Endothelial cell of umbilical vein (primary cell): ENCODE measurements around the gene C16orf95. TPM values are rescaled to one million over a fixed set of nuclear protein-coding genes. Genes with fewer than 3 reads are reported as not detected.

Source experiments
- BruUV-seq: library from RNA; stranded (reverse); fragments of 400-500 nt; replicated peaks from 2 replicates; lab custom pipeline; 2021; lab: Mats Ljungman, UMichigan
- CTCF ChIA-PET: fragments of 300-600, 350-600 bp; sonication (Branson Sonifier 250); formaldehyde crosslinking; loops from one replicate; lab custom pipeline; 2021; ENCODE audit warnings: antibody characterized with exemption, inconsistent platforms; lab: Charles Lee
- POLR2A ChIA-PET: fragments of 300-600, 350-600 bp; sonication (Branson Sonifier 250); formaldehyde crosslinking; loops from one replicate; lab custom pipeline; 2021; ENCODE audit warnings: antibody characterized with exemption, inconsistent platforms; lab: Charles Lee
- DNase-seq: peaks from one replicate; pipeline ENCODE4 v3.0.0-alpha.2; 2011; ENCODE audit warnings: low read depth, low spot score
- FAIRE-seq: peaks from 2 replicates; lab custom pipeline; 2011; peaks lifted over from hg19 to GRCh38; lab: Jason Lieb, UNC
- H2AFZ ChIP-seq: 2 replicates; pipeline ENCODE4 v1.6.0; 2012; ENCODE audit warnings: low read depth, low read length, control low read depth, inconsistent platforms
- H3K27ac ChIP-seq: 2 replicates; pipeline ENCODE4 v1.5.1; 2011; ENCODE audit warnings: low read depth, mild to moderate bottlenecking, control low read depth, low read length, moderate library complexity; ENCODE audit not compliant: insufficient read depth
- H3K27me3 ChIP-seq, 2 experiments: 2 replicates each; pipeline versions ENCODE4 v1.6.0 to v1.6.1; 2011; ENCODE audit warnings: low read length in 2 of 2, mixed read lengths in 1 of 2; ENCODE audit not compliant: control insufficient read depth in 2 of 2, insufficient read depth in 2 of 2
- H3K36me3 ChIP-seq, 2 experiments: 2 replicates in 1 of 2; 3 replicates in 1 of 2; pipeline ENCODE4 v1.5.1; 2011; ENCODE audit warnings: low read length in 2 of 2, mild to moderate bottlenecking in 1 of 2, moderate library complexity in 1 of 2; ENCODE audit not compliant: control insufficient read depth in 2 of 2, insufficient read depth in 2 of 2; ENCODE audit errors: extremely low read depth in 1 of 2
- H3K4me1 ChIP-seq: 3 replicates; pipeline ENCODE4 v1.5.1; 2011; ENCODE audit warnings: mild to moderate bottlenecking, low read length; ENCODE audit not compliant: control insufficient read depth, insufficient read depth; ENCODE audit errors: extremely low read depth
- H3K4me2 ChIP-seq: 2 replicates; pipeline ENCODE4 v1.6.1; 2011; ENCODE audit warnings: low read length, control low read depth, mixed read lengths; ENCODE audit not compliant: insufficient read depth
- H3K4me3 ChIP-seq, 3 experiments: fragments of 200-600 bp in 1 of 3; sonication (generic), shearing (Covaris generic) in 1 of 3; replicated peaks in 1 of 3; 2 replicates each; pipeline ENCODE4 v1.5.1; 2011 to 2016; ENCODE audit warnings: control low read depth in 3 of 3, low read length in 3 of 3, mild to moderate bottlenecking in 2 of 3, inconsistent platforms in 1 of 3, low read depth in 1 of 3, moderate library complexity in 1 of 3; ENCODE audit not compliant: insufficient read depth in 1 of 3
- H3K79me2 ChIP-seq: 2 replicates; pipeline ENCODE4 v1.6.0; 2012; ENCODE audit warnings: low read length, inconsistent platforms; ENCODE audit not compliant: control insufficient read depth, insufficient read depth
- H3K9ac ChIP-seq: replicated peaks from 2 replicates; pipeline ENCODE3; 2011; ENCODE audit warnings: low read length, control low read depth; ENCODE audit not compliant: insufficient read depth; ENCODE audit errors: extremely low read depth
- H3K9me1 ChIP-seq: replicated peaks from 3 replicates; pipeline ENCODE4 v1.6.0; 2011; ENCODE audit warnings: mild to moderate bottlenecking, low read length; ENCODE audit not compliant: control insufficient read depth, insufficient read depth; ENCODE audit errors: extremely low read depth
- H3K9me3 ChIP-seq: replicated peaks from 2 replicates; pipeline ENCODE4 v1.5.1; 2012; ENCODE audit warnings: low read length, inconsistent platforms; ENCODE audit not compliant: control insufficient read depth, insufficient read depth
- H4K20me1 ChIP-seq: replicated peaks from 2 replicates; pipeline ENCODE3; 2011; ENCODE audit warnings: mild to moderate bottlenecking, low read length; ENCODE audit not compliant: control insufficient read depth, insufficient read depth; ENCODE audit errors: extremely low read depth
- EZH2 ChIP-seq: IDR thresholded peaks from 2 replicates; pipeline ENCODE4 v1.6.1; 2012; ENCODE audit warnings: borderline replicate concordance, low read depth, mild to moderate bottlenecking, moderate library complexity, low read length, inconsistent platforms; ENCODE audit not compliant: severe bottlenecking
- FOS ChIP-seq: IDR thresholded peaks from 2 replicates; pipeline ENCODE4 v1.6.1; 2011; ENCODE audit warnings: mild to moderate bottlenecking, low read length, moderate library complexity, borderline replicate concordance; ENCODE audit not compliant: insufficient read depth
- GATA2 ChIP-seq: IDR thresholded peaks from 2 replicates; pipeline ENCODE4 v1.7.0; 2011; ENCODE audit warnings: low read depth, mild to moderate bottlenecking, moderate library complexity, mixed read lengths, low read length; ENCODE audit not compliant: insufficient read length, insufficient read depth
- JUN ChIP-seq: IDR thresholded peaks from 2 replicates; pipeline ENCODE4 v1.6.1; 2011; ENCODE audit warnings: borderline replicate concordance, low read depth; ENCODE audit not compliant: insufficient read length, insufficient read depth
- MYC ChIP-seq: IDR thresholded peaks from one replicate; pipeline ENCODE4 v1.6.1; 2011; ENCODE audit warnings: mild to moderate bottlenecking, low read depth, low read length
- POLR2A ChIP-seq: IDR thresholded peaks from 2 replicates; pipeline ENCODE4 v1.6.1; 2012; ENCODE audit warnings: low read depth, mild to moderate bottlenecking, control low read depth, low read length
- POLR2AphosphoS5 ChIP-seq: IDR thresholded peaks from 2 replicates; pipeline ENCODE4 v1.6.1; 2012; ENCODE audit warnings: low read depth, mild to moderate bottlenecking, control low read depth, low read length, moderate library complexity; ENCODE audit not compliant: insufficient read depth
- dilution Hi-C: fragments of 300-500 bp; cut with MboI; formaldehyde crosslinking; loops from one replicate; pipeline ENCODE4 v1.15.0; 2019; ENCODE audit warnings: low sequenced_read_pairs; ENCODE audit not compliant: extremely low pct_ligation_motif_present
- intact Hi-C: fragments of 100-400 bp; cut with micrococcal nuclease; formaldehyde crosslinking; loops from one replicate; pipeline ENCODE4 v1.10.0; 2022
- polyA plus RNA-seq, 4 experiments: library from polyadenylated mRNA; depleted of rRNA in 3 of 4; stranded (reverse) in 3 of 4; unstranded in 1 of 4; fragments of >200 nt; gene quantifications; 2 replicates each; pipeline versions ENCODE4 v1.2.1 to v1.2.3, GENCODE V29; 2011 to 2012; ENCODE audit warnings: missing spikeins in 1 of 4
- total RNA-seq: library from RNA; stranded (reverse); gene quantifications from 2 replicates; pipeline ENCODE4 v1.2.3, GENCODE V29; 2021
- TF ChIP-seq, protein P1 (sequence below): IDR thresholded peaks from 2 replicates; pipeline ENCODE4 v1.6.1; 2011; ENCODE audit not compliant: insufficient read depth, insufficient read length
- TF ChIP-seq, protein P2 (sequence below), 2 donors: IDR thresholded peaks; 1 replicate in 1 of 2; 2 replicates in 1 of 2; pipeline ENCODE4 v1.5.1; 2011; ENCODE audit warnings: low read length in 2 of 2, mild to moderate bottlenecking in 2 of 2, moderate library complexity in 2 of 2, control low read depth in 1 of 2, inconsistent platforms in 1 of 2, low read depth in 1 of 2; ENCODE audit not compliant: insufficient read depth in 1 of 2; ENCODE audit errors: extremely low read depth in 1 of 2

Gene C16orf95
- total and polyA plus RNA-seq, 2 donors (not counting 3 experiments of a cell fraction or from before 2014, with no cell fraction given), result 4.0 to 6.6 TPM

DNA sequence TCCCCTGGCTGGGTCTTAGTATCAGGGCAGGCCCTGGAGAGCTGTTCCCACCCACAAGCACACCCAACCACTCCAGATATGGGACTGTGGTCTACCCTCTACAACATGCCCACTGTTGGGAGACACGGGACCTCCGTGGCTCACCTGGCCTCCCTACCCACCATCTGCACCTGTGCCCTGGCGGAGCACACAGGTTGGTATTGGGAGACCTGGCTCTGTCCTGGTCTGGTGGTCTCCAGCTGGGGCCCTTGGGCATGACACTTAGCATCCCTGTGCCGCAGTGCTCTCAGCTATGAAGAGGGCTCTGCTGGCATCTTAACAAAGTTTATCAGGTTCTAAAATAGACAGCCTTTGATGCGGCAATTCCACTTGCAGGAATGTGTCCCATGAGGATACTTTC is 5.8 kb downstream of the C16orf95 start:
- Histone ChIP-seq H3K36me3 (no peaks in the 10 kb centered on the region), H3K27me3 (no peaks in the 10 kb centered on the region), H4K20me1 (no peaks in the 10 kb centered on the region), H3K9me1 (no peaks in the 10 kb centered on the region), H3K9ac (no peak overlapping the region), H2AFZ (no peak overlapping the region), H3K4me1 (no peaks in the 10 kb centered on the region), H3K4me2 (no peak overlapping the region), H3K9me3 (no peaks in the 10 kb centered on the region), H3K27ac (no peak overlapping the region), H3K79me2 (no peaks in the 10 kb centered on the region), H3K4me3 (no peak overlapping the region)
- ChIA-PET POLR2A (no interaction called here), CTCF (no interaction called here)
- no peak for TF ChIP-seq POLR2A
- TF ChIP-seq EZH2, result no peak
- TF ChIP-seq FOS, result no peak
- no peak for TF ChIP-seq GATA2
- TF ChIP-seq JUN, result no peak
- TF ChIP-seq, protein P1, sequence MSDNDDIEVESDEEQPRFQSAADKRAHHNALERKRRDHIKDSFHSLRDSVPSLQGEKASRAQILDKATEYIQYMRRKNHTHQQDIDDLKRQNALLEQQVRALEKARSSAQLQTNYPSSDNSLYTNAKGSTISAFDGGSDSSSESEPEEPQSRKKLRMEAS, result no peak
- TF ChIP-seq MYC, result no peak
- no peak for TF ChIP-seq POLR2AphosphoS5
- TF ChIP-seq, protein P2, sequence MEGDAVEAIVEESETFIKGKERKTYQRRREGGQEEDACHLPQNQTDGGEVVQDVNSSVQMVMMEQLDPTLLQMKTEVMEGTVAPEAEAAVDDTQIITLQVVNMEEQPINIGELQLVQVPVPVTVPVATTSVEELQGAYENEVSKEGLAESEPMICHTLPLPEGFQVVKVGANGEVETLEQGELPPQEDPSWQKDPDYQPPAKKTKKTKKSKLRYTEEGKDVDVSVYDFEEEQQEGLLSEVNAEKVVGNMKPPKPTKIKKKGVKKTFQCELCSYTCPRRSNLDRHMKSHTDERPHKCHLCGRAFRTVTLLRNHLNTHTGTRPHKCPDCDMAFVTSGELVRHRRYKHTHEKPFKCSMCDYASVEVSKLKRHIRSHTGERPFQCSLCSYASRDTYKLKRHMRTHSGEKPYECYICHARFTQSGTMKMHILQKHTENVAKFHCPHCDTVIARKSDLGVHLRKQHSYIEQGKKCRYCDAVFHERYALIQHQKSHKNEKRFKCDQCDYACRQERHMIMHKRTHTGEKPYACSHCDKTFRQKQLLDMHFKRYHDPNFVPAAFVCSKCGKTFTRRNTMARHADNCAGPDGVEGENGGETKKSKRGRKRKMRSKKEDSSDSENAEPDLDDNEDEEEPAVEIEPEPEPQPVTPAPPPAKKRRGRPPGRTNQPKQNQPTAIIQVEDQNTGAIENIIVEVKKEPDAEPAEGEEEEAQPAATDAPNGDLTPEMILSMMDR (IDR thresholded peaks at IDR 0.05; ENCODE audit: extremely low read depth in 1 of 2, insufficient read depth in 1 of 2, low read depth in 1 of 2, low read length in 2 of 2), result no peak
- no peak for DNase-seq
- intact Hi-C loops (no loop called here), dilution Hi-C loops (no loop called here)
- no peak for FAIRE-seq
- BruUV-seq, result no TSS peak
